HepG2 (cell line): ENCODE results near the gene CTNND2. TPM values are rescaled to one million over a fixed set of nuclear protein-coding genes. Genes with fewer than 3 reads are reported as not detected.

Experiments used
- CCAR2 ChIP-seq: fragments of 200-400 bp; formaldehyde crosslinking; optimal IDR thresholded peaks from 2 replicates; pipeline ENCODE3; 2018; ENCODE audit warnings: low read depth, mild to moderate bottlenecking, low read length, moderate library complexity
- E2F1 ChIP-seq: sonication (generic); formaldehyde crosslinking; IDR thresholded peaks from 2 replicates; pipeline ENCODE4 v1.5.0; 2020; ENCODE audit warnings: missing genetic modification reagents
- ETV6 ChIP-seq: sonication (generic); formaldehyde crosslinking; conservative IDR thresholded peaks from 2 replicates; pipeline ENCODE4 v1.4.0; 2020; ENCODE audit warnings: missing genetic modification reagents
- FOXJ3 ChIP-seq: sonication (generic); formaldehyde crosslinking; IDR thresholded peaks from 2 replicates; pipeline ENCODE4 v1.4.0; 2020; ENCODE audit warnings: missing genetic modification reagents, mild to moderate bottlenecking, borderline replicate concordance
- LCORL ChIP-seq, 2 experiments: fragments of 450-650 bp in 1 of 2; sonication (generic) in 1 of 2; formaldehyde crosslinking in 1 of 2; IDR thresholded peaks; 2 replicates each; pipeline versions ENCODE4 v1.5.0 to v1.6.1; 2017 to 2020; ENCODE audit warnings: antibody characterized with exemption in 1 of 2, missing genetic modification reagents in 1 of 2
- NR3C1 ChIP-seq: sonication (generic); formaldehyde crosslinking; IDR thresholded peaks from 2 replicates; pipeline ENCODE4 v1.4.0; 2020; ENCODE audit warnings: missing genetic modification reagents
- SMAD9 ChIP-seq: sonication (generic); formaldehyde crosslinking; IDR thresholded peaks from 2 replicates; pipeline ENCODE4 v1.5.1; 2020; ENCODE audit warnings: mild to moderate bottlenecking, missing genetic modification reagents
- SOX6 ChIP-seq, 2 experiments: fragments of 450-650 bp in 1 of 2; sonication (generic) in 1 of 2; formaldehyde crosslinking in 1 of 2; IDR thresholded peaks; 2 replicates each; pipeline versions ENCODE4 v1.4.0 to v1.6.1; 2017 to 2020; ENCODE audit warnings: antibody characterized with exemption in 1 of 2, mild to moderate bottlenecking in 1 of 2, missing genetic modification reagents in 1 of 2
- SRSF9 ChIP-seq: fragments of 200-400 bp; formaldehyde crosslinking; IDR thresholded peaks from 2 replicates; pipeline ENCODE4 v1.6.1; 2018; ENCODE audit warnings: borderline replicate concordance, mild to moderate bottlenecking, low read depth, low read length; ENCODE audit not compliant: insufficient read depth, poor library complexity, severe bottlenecking
- ZBTB46 ChIP-seq: sonication (generic); formaldehyde crosslinking; IDR thresholded peaks from 2 replicates; pipeline ENCODE4 v1.4.0; 2020; ENCODE audit warnings: mild to moderate bottlenecking, missing genetic modification reagents, borderline replicate concordance
- ZNF205 ChIP-seq: IDR thresholded peaks from 2 replicates; pipeline ENCODE4 v1.6.1; 2018; ENCODE audit warnings: missing biosample characterization, missing genetic modification reagents
- ZNF253 ChIP-seq: sonication (generic); formaldehyde crosslinking; IDR thresholded peaks from 2 replicates; pipeline ENCODE4 v1.8.0; 2022; ENCODE audit warnings: mild to moderate bottlenecking, missing genetic modification reagents, borderline replicate concordance
- ZNF296 ChIP-seq: sonication (generic); formaldehyde crosslinking; conservative IDR thresholded peaks from 2 replicates; pipeline ENCODE4 v1.5.0; 2020; ENCODE audit warnings: mild to moderate bottlenecking, missing genetic modification reagents
- ZNF33A ChIP-seq: sonication (generic); formaldehyde crosslinking; IDR thresholded peaks from 2 replicates; pipeline ENCODE4 v1.5.1; 2020; ENCODE audit warnings: missing genetic modification reagents, mild to moderate bottlenecking, moderate library complexity, borderline replicate concordance
- ZNF558 ChIP-seq: sonication (generic); formaldehyde crosslinking; IDR thresholded peaks from 2 replicates; pipeline ENCODE4 v1.9.0; 2022; ENCODE audit warnings: mild to moderate bottlenecking, missing genetic modification reagents, borderline replicate concordance
- ZNF570 ChIP-seq: sonication (generic); formaldehyde crosslinking; IDR thresholded peaks from 2 replicates; pipeline ENCODE4 v1.4.0; 2020; ENCODE audit warnings: mild to moderate bottlenecking, missing genetic modification reagents, borderline replicate concordance
- ZNF792 ChIP-seq: IDR thresholded peaks from 2 replicates; pipeline ENCODE4 v1.6.1; 2016
- polyA plus RNA-seq, 8 experiments: library from polyadenylated mRNA; depleted of rRNA in 3 of 8; stranded (reverse) in 7 of 8; unstranded in 1 of 8; fragments of >200 nt; fragmentation: Illumina TruSeq in 4 of 8; extraction: Trizol in 4 of 8; gene quantifications; 2 replicates each; pipeline versions ENCODE4 v1.2.1 to v1.2.3, GENCODE V29; 2011 to 2016; ENCODE audit warnings: low read depth in 4 of 8, missing spikeins in 1 of 8, mixed read lengths in 1 of 8; ENCODE audit not compliant: insufficient read depth in 1 of 8
- total RNA-seq, 5 experiments: library from RNA; depleted of rRNA; stranded (reverse); fragments of >200 nt; fragmentation: Illumina TruSeq; extraction: Trizol; gene quantifications; 2 replicates each; pipeline ENCODE4 v1.2.3, GENCODE V29; 2016; ENCODE audit warnings: low read depth in 1 of 5
- TF ChIP-seq, protein P1 (sequence below): sonication (generic); formaldehyde crosslinking; conservative IDR thresholded peaks from 2 replicates; pipeline ENCODE4 v1.4.0; 2020; ENCODE audit warnings: mild to moderate bottlenecking, missing genetic modification reagents, moderate library complexity
- TF ChIP-seq, protein P2 (sequence below): sonication (generic); formaldehyde crosslinking; IDR thresholded peaks from 2 replicates; pipeline ENCODE4 v1.4.0; 2020; ENCODE audit warnings: missing genetic modification reagents
- TF ChIP-seq, protein P3 (sequence below): sonication (generic); formaldehyde crosslinking; IDR thresholded peaks from 2 replicates; pipeline ENCODE4 v1.4.0; 2020; ENCODE audit warnings: mild to moderate bottlenecking, low read depth, missing genetic modification reagents

Gene CTNND2
- total and polyA plus RNA-seq, 2 of the 13 experiments (the other 11 are each of a cell fraction or from before 2014, with no cell fraction given): not detected

- TF ChIP-seq, protein P1, sequence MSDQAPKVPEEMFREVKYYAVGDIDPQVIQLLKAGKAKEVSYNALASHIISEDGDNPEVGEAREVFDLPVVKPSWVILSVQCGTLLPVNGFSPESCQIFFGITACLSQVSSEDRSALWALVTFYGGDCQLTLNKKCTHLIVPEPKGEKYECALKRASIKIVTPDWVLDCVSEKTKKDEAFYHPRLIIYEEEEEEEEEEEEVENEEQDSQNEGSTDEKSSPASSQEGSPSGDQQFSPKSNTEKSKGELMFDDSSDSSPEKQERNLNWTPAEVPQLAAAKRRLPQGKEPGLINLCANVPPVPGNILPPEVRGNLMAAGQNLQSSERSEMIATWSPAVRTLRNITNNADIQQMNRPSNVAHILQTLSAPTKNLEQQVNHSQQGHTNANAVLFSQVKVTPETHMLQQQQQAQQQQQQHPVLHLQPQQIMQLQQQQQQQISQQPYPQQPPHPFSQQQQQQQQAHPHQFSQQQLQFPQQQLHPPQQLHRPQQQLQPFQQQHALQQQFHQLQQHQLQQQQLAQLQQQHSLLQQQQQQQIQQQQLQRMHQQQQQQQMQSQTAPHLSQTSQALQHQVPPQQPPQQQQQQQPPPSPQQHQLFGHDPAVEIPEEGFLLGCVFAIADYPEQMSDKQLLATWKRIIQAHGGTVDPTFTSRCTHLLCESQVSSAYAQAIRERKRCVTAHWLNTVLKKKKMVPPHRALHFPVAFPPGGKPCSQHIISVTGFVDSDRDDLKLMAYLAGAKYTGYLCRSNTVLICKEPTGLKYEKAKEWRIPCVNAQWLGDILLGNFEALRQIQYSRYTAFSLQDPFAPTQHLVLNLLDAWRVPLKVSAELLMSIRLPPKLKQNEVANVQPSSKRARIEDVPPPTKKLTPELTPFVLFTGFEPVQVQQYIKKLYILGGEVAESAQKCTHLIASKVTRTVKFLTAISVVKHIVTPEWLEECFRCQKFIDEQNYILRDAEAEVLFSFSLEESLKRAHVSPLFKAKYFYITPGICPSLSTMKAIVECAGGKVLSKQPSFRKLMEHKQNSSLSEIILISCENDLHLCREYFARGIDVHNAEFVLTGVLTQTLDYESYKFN (CRISPR knock-in tag): peak; percentile 93
- TF ChIP-seq LCORL (IDR thresholded peaks at IDR 0.05) (no peak), LCORL (CRISPR knock-in tag; IDR thresholded peaks at IDR 0.05) (no peak), SRSF9 (no peak), E2F1 (CRISPR knock-in tag) (no peak), ZNF205 (no peak), ETV6 (CRISPR knock-in tag) (no peak; the same call in 1 of the 2 replicates), SMAD9 (CRISPR knock-in tag) (no peak), ZNF33A (no peak), ZNF558 (no peak), ZBTB46 (CRISPR knock-in tag) (no peak), ZNF253 (CRISPR knock-in tag) (no peak), ZNF296 (CRISPR knock-in tag) (no peak), NR3C1 (CRISPR knock-in tag) (no peak), CCAR2 (no peak), SOX6 (IDR thresholded peaks at IDR 0.05) (no peak), SOX6 (CRISPR knock-in tag; IDR thresholded peaks at IDR 0.05) (peak; percentile 96), FOXJ3 (CRISPR knock-in tag) (peak; percentile 82; the same call in 1 of the 2 replicates), ZNF792 (peak; percentile 73; the same call in 1 of the 2 replicates), ZNF570 (CRISPR knock-in tag) (no peak)
- TF ChIP-seq, protein P2, sequence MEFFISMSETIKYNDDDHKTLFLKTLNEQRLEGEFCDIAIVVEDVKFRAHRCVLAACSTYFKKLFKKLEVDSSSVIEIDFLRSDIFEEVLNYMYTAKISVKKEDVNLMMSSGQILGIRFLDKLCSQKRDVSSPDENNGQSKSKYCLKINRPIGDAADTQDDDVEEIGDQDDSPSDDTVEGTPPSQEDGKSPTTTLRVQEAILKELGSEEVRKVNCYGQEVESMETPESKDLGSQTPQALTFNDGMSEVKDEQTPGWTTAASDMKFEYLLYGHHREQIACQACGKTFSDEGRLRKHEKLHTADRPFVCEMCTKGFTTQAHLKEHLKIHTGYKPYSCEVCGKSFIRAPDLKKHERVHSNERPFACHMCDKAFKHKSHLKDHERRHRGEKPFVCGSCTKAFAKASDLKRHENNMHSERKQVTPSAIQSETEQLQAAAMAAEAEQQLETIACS (CRISPR knock-in tag): no peak
- TF ChIP-seq, protein P3, sequence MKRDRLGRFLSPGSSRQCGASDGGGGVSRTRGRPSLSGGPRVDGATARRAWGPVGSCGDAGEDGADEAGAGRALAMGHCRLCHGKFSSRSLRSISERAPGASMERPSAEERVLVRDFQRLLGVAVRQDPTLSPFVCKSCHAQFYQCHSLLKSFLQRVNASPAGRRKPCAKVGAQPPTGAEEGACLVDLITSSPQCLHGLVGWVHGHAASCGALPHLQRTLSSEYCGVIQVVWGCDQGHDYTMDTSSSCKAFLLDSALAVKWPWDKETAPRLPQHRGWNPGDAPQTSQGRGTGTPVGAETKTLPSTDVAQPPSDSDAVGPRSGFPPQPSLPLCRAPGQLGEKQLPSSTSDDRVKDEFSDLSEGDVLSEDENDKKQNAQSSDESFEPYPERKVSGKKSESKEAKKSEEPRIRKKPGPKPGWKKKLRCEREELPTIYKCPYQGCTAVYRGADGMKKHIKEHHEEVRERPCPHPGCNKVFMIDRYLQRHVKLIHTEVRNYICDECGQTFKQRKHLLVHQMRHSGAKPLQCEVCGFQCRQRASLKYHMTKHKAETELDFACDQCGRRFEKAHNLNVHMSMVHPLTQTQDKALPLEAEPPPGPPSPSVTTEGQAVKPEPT (CRISPR knock-in tag): no peak
Observed at GRCh38 chr5:11596657-11597071, 307.6 kb downstream of the CTNND2 start (continued).
